HCT116 (cell line): ENCODE measurements around the gene DNPH1. TPM values are rescaled to one million over a fixed set of nuclear protein-coding genes. Genes with fewer than 3 reads are reported as not detected.

Experiments used
- ATAC-seq: fragments of 200-7000 bp; cut with Tn5 transposase; 2 replicates; pipeline ENCODE4 v1.9.1; 2020; ENCODE audit warnings: mild to moderate bottlenecking, moderate library complexity
- BruUV-seq: library from RNA; stranded (reverse); fragments of 400-500 nt; replicated peaks from 2 replicates; lab custom pipeline; 2021; lab: Mats Ljungman, UMichigan
- CTCF ChIA-PET: fragments of 300-600 bp; sonication (Branson Sonifier 250); formaldehyde crosslinking; loops from one replicate; lab custom pipeline; 2021; ENCODE audit warnings: antibody characterized with exemption; lab: Charles Lee
- POLR2A ChIA-PET: fragments of 300-600, 350-600 bp; sonication (Branson Sonifier 250); formaldehyde crosslinking; loops from one replicate; lab custom pipeline; 2021; ENCODE audit warnings: antibody characterized with exemption; lab: Charles Lee
- RAD21 ChIA-PET, 2 experiments: fragments of 300-600 bp; sonication (Branson Sonifier 250); formaldehyde crosslinking; loops; one replicate each; lab custom pipeline; 2023; ENCODE audit warnings: low total read pairs in 2 of 2; ENCODE audit not compliant: uncharacterized antibody in 2 of 2, unreplicated experiment in 2 of 2, low non-redundant PET in 1 of 2; lab: Charles Lee
- DNase-seq: peaks from one replicate; pipeline ENCODE4 v3.0.0-alpha.2; 2010; ENCODE audit warnings: low read depth, low spot score
- H2AFZ ChIP-seq: fragments of 200-600 bp; shearing (Covaris generic), sonication (generic); 2 replicates; pipeline ENCODE4 v1.6.1; 2017; ENCODE audit warnings: low read depth, mixed run types, mixed read lengths, antibody characterized with exemption, low read length; ENCODE audit not compliant: poor library complexity, severe bottlenecking
- H3K27ac ChIP-seq: 2 replicates; pipeline ENCODE4 v1.5.1; 2012; ENCODE audit warnings: low read depth, low read length
- H3K27me3 ChIP-seq: fragments of 200-600 bp; sonication (generic); 2 replicates; pipeline ENCODE4 v1.6.1; 2016; ENCODE audit warnings: mixed run types, low read length, mixed read lengths; ENCODE audit not compliant: insufficient read depth
- H3K36me3 ChIP-seq, 2 experiments: fragments of 200-500 bp in 1 of 2; fragments of 200-600 bp in 1 of 2; sonication (Bioruptor generic) in 1 of 2; sonication (generic) in 1 of 2; 2 replicates each; pipeline versions ENCODE4 v1.5.1 to v1.6.1; 2014 to 2016; ENCODE audit warnings: low read length in 2 of 2, inconsistent platforms in 1 of 2, mixed read lengths in 1 of 2, mixed run types in 1 of 2; ENCODE audit not compliant: insufficient read depth in 2 of 2, control insufficient read depth in 1 of 2
- H3K4me1 ChIP-seq, 2 experiments: fragments of 200-600 bp in 1 of 2; sonication (generic) in 1 of 2; 2 replicates each; pipeline versions ENCODE4 v1.5.1 to v1.6.1; 2012 to 2017; ENCODE audit warnings: low read length in 2 of 2, inconsistent platforms in 1 of 2, mild to moderate bottlenecking in 1 of 2, mixed read lengths in 1 of 2, mixed run types in 1 of 2, moderate library complexity in 1 of 2; ENCODE audit not compliant: insufficient read depth in 2 of 2, control insufficient read depth in 1 of 2
- H3K4me2 ChIP-seq: fragments of 200-600 bp; sonication (generic); 2 replicates; pipeline ENCODE4 v1.6.1; 2017; ENCODE audit warnings: mixed run types, low read length, mixed read lengths
- H3K4me3 ChIP-seq, 2 experiments: fragments of 200-600 bp in 1 of 2; sonication (generic) in 1 of 2; replicated peaks in 1 of 2; 2 replicates each; pipeline ENCODE4 v1.5.1; 2011 to 2016; ENCODE audit warnings: low read length in 2 of 2, control low read depth in 1 of 2, low read depth in 1 of 2, mild to moderate bottlenecking in 1 of 2, mixed read lengths in 1 of 2, mixed run types in 1 of 2
- H3K79me2 ChIP-seq: fragments of 200-600 bp; sonication (generic); 2 replicates; pipeline ENCODE4 v1.6.1; 2017; ENCODE audit warnings: mild to moderate bottlenecking, mixed run types, low read length, moderate library complexity, mixed read lengths; ENCODE audit not compliant: insufficient read depth
- H3K9ac ChIP-seq: fragments of 200-600 bp; sonication (generic); 2 replicates; pipeline ENCODE4 v1.6.1; 2016; ENCODE audit warnings: low read length, mixed read lengths
- H3K9me2 ChIP-seq: fragments of 200-600 bp; sonication (generic), shearing (Covaris generic); 2 replicates; pipeline ENCODE4 v1.6.1; 2017; ENCODE audit warnings: mixed run types, mild to moderate bottlenecking, moderate library complexity; ENCODE audit not compliant: insufficient read depth
- H3K9me3 ChIP-seq, 2 experiments: fragments of 200-500 bp in 1 of 2; fragments of 200-600 bp in 1 of 2; sonication (Bioruptor generic) in 1 of 2; sonication (generic) in 1 of 2; 2 replicates each; pipeline ENCODE4 v1.6.1; 2014 to 2017; ENCODE audit warnings: low read length in 2 of 2, mixed read lengths in 2 of 2, inconsistent platforms in 1 of 2, low read depth in 1 of 2, mild to moderate bottlenecking in 1 of 2, mixed run types in 1 of 2, moderate library complexity in 1 of 2; ENCODE audit not compliant: control insufficient read depth in 1 of 2, insufficient read depth in 1 of 2
- H4K20me1 ChIP-seq: fragments of 200-600 bp; sonication (generic), shearing (Covaris generic); 2 replicates; pipeline ENCODE4 v1.6.1; 2017; ENCODE audit warnings: mixed run types, mild to moderate bottlenecking, moderate library complexity; ENCODE audit not compliant: insufficient read depth
- ATF3 ChIP-seq: IDR thresholded peaks from 2 replicates; pipeline ENCODE4 v1.6.1; 2012
- CBX3 ChIP-seq: IDR thresholded peaks from 2 replicates; pipeline ENCODE4 v1.6.1; 2012; ENCODE audit warnings: low read depth
- EZH2phosphoT487 ChIP-seq: fragments of 200-600 bp; IDR thresholded peaks from 2 replicates; pipeline ENCODE4 v1.6.1; 2018; ENCODE audit warnings: antibody characterized with exemption, borderline replicate concordance
- MAX ChIP-seq: IDR thresholded peaks from 2 replicates; pipeline ENCODE4 v1.6.1; 2012
- POLR2AphosphoS5 ChIP-seq: IDR thresholded peaks from 2 replicates; pipeline ENCODE4 v1.6.1; 2011; ENCODE audit warnings: mild to moderate bottlenecking, low read depth, low read length, moderate library complexity
- RAD21 ChIP-seq: IDR thresholded peaks from 2 replicates; pipeline ENCODE4 v1.6.1; 2012; ENCODE audit warnings: low read depth, mild to moderate bottlenecking
- SRF ChIP-seq: IDR thresholded peaks from 2 replicates; pipeline ENCODE4 v1.6.1; 2012; ENCODE audit warnings: low read depth
- TCF7L2 ChIP-seq: IDR thresholded peaks from 2 replicates; pipeline ENCODE4 v1.7.0; 2011; ENCODE audit warnings: borderline replicate concordance, inconsistent platforms; ENCODE audit not compliant: insufficient read depth, insufficient read length; ENCODE audit errors: extremely low read depth
- YY1 ChIP-seq: IDR thresholded peaks from 2 replicates; pipeline ENCODE4 v1.6.1; 2011; ENCODE audit warnings: low read length, low read depth, moderate library complexity, mild to moderate bottlenecking; ENCODE audit not compliant: insufficient replicate concordance; ENCODE audit errors: extremely low read depth
- ZBTB33 ChIP-seq: IDR thresholded peaks from 2 replicates; pipeline ENCODE4 v1.6.1; 2011; ENCODE audit warnings: mild to moderate bottlenecking, low read length, moderate library complexity; ENCODE audit not compliant: insufficient replicate concordance; ENCODE audit errors: extremely low read depth
- ZNF274 ChIP-seq: fragments of 200-500 bp; sonication (Bioruptor generic); IDR thresholded peaks from 2 replicates; pipeline ENCODE4 v1.6.1; 2014; ENCODE audit warnings: mild to moderate bottlenecking, low read depth, low read length, inconsistent platforms
- intact Hi-C: fragments of 100-400 bp; cut with micrococcal nuclease; formaldehyde crosslinking; loops from 2 replicates; pipeline ENCODE4 v1.10.0; 2022
- total RNA-seq: library from RNA; stranded (reverse); gene quantifications from one replicate; pipeline ENCODE4 v1.2.1, GENCODE V29; 2021; ENCODE audit not compliant: unreplicated experiment

The DNPH1 gene
- total RNA-seq, 1 experiment from 2014 or later = 117 TPM

- ATAC-seq (no peak), DNase-seq (no peak)
- POLR2A ChIA-PET = no interaction called here
- Histone ChIP-seq H3K79me2 (no peaks in the 10 kb centered on the region), H3K4me3 (no peak overlapping the region), H4K20me1 (no peaks in the 10 kb centered on the region), H3K9me3 (no peaks in the 10 kb centered on the region), H3K4me2 (no peak overlapping the region), H3K27ac (no peak overlapping the region), H3K36me3 (no peaks in the 10 kb centered on the region), H3K4me1 (peaks cover 0 to 12% of the 10 kb centered on the region in 2 experiments; a peak in 2 of 4 replicates), H3K9ac (no peak overlapping the region), H3K27me3 (no peaks in the 10 kb centered on the region), H2AFZ (no peak overlapping the region), H3K9me2 (no peaks in the 10 kb centered on the region)
- intact Hi-C loops = no loop called here
- CTCF ChIA-PET = no interaction called here
- RAD21 ChIA-PET = no interaction called here
- BruUV-seq = no TSS peak
- TF ChIP-seq MAX = no peak
- no peak for TF ChIP-seq YY1
- TF ChIP-seq ATF3 = no peak
Measured at GRCh38 chr6:43275801-43276576, 46.7 kb upstream of the DNPH1 start.

GRCh38 chr6:43274916-43275597, 45.8 kb upstream of the DNPH1 start:
- H3K9me3 ChIP-seq = no peaks in the 10 kb centered on the region
- no peaks in the 10 kb centered on the region for H4K20me1 ChIP-seq
- no peaks in the 10 kb centered on the region for H3K27me3 ChIP-seq
- no peak overlapping the region for H2AFZ ChIP-seq
- H3K9me2 ChIP-seq = no peaks in the 10 kb centered on the region
- H3K4me1 ChIP-seq = peaks cover 0 to 12% of the 10 kb centered on the region in 2 experiments; a peak in 2 of 4 replicates
- ChIA-PET RAD21 (no interaction called here), POLR2A (no interaction called here), CTCF (no interaction called here)
- ATAC-seq (no peak), DNase-seq (no peak)
- no peak overlapping the region for H3K4me2 ChIP-seq
- no peaks in the 10 kb centered on the region for H3K36me3 ChIP-seq
- no peaks in the 10 kb centered on the region for H3K79me2 ChIP-seq
- BruUV-seq = no TSS peak
- H3K4me3 ChIP-seq = no peak overlapping the region
- no peak overlapping the region for H3K9ac ChIP-seq
- H3K27ac ChIP-seq = no peak overlapping the region
- intact Hi-C loops = no loop called here
- TF ChIP-seq YY1 (no peak), POLR2AphosphoS5 (no peak), RAD21 (no peak), MAX (no peak), SRF (no peak), ZNF274 (no peak), ZBTB33 (no peak), TCF7L2 (no peak), ATF3 (no peak), CBX3 (no peak), EZH2phosphoT487 (no peak)
